Measurements from ENCODE around the gene CD3D.
"Not testable (repeated sequence)": the region's sequence is repeated elsewhere in the genome, so short reads cannot be mapped to it uniquely, and the experiment has no call there.

CD3D gene

DNA sequence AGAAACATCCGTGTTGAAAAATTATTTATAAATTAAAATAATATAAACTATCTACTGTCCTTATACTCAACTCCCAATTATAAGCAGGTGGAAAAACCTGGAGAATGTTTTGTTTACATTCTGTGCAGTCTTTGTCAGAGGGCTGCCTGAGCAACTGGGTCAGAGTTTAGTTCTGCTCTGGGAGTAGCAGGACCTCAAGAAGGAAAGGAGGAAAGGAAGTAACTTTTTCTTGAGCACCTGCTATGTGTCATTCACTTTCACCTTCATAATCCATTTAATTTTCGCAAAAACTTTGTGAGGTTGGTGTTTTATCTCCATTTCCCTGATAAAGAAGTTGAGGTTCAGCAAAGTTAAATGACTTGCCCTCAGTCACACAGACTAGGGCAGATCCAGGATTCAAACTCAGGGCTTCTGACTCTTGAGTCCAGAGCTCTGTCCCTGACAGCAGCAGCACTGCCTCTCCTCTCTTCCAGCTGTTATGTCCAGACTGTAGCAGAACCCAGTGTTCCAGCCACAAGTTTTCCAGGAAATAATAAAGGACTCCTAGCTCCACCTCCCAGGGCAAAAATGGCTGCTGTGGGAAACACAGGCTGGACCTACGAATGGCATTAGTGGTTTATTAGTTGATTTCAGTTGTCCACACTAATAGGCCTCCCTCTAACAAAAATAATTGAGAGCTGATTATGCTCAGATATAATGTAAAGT lies 31.6 kb downstream of the CD3D start:
- no peak for DNase-seq (ENCODE audit: extremely low spot score)
- CTCF ChIA-PET: interaction anchor here (1.0 to 2.7 kb wide), 11 partner anchors 8 to 103 kb away, joined by 3 to 12 read pairs (median 4); no protein-coding TSS in a partner anchor
- TF ChIP-seq CTCF (IDR thresholded peaks at IDR 0.05; ENCODE audit: control extremely low read depth, extremely low read depth, low read depth, missing control alignments): no peak
- POLR2A ChIA-PET: no interaction called here

- DNase-seq (ENCODE audit: extremely low spot score): no peak
- POLR2A ChIA-PET: no interaction called here
- CTCF ChIA-PET: interaction anchor here (1.0 to 2.7 kb wide), 4 partner anchors 10 to 51 kb away, joined by 3 to 12 read pairs (median 4); no protein-coding TSS in a partner anchor
- TF ChIP-seq CTCF (IDR thresholded peaks at IDR 0.05; ENCODE audit: control extremely low read depth, extremely low read depth, low read depth, missing control alignments): no peak
These were observed 32.2 kb downstream of the CD3D start for GRCh38 chr11:118310271-118310670.

DNA sequence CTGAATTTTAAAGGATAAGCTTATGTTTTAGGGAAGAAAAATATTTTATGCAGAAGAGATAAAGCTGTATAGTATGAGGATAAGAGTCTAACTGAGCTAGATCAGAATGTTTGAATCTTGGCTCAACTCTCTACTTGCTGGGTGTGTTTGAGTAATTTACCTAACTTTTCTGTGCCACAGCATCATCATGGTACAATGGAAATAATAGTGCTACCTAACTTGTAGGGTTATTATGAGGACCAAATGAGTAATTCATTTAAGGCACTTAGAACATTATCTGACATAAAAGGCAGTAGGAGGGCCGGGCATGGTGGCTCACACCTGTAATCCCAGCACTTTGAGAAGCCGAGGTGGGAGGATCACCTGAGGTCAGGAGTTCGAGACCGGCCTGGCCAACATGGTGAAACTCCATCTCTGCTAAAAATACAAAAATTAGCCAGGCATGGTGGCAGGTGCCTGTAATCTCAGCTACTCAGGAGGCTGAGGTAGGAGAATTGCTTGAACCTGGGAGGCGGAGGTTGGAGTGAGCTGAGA lies 33.4 kb downstream of the CD3D start:
- CTCF ChIA-PET: interaction anchor here (0.8 to 2.3 kb wide), 8 partner anchors 9 to 165 kb away, joined by 3 to 13 read pairs (median 4); no protein-coding TSS in a partner anchor
- DNase-seq (ENCODE audit: extremely low spot score); POLR2A ChIA-PET: not testable (repeated sequence)

- no peak for DNase-seq (ENCODE audit: extremely low spot score)
- ChIA-PET CTCF (no interaction called here), POLR2A (no interaction called here)
- TF ChIP-seq CTCF (IDR thresholded peaks at IDR 0.05; ENCODE audit: control extremely low read depth, extremely low read depth, low read depth, missing control alignments): no peak
These were observed 35.9 kb downstream of the CD3D start for GRCh38 chr11:118306556-118306955.

DNA sequence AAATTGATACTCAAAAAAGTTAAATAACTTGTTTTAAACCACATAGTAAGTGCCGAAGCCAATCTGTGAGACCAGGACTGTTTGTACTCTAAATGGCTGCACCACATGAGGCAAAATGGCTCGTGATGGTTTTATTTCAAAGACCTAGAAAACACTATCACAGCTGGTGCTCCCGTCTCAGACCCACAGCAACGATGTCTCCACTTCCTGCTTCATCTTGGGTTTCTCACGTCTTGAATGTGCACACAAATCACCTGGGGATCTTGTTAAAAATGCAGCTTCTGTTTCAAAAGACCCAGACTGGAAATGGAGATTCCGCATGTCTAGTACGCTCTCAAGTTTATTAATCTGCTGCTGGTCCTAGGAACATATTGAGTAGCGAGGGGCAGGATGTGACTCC lies 36.8 kb downstream of the CD3D start:
- no peak for DNase-seq (ENCODE audit: extremely low spot score)
- POLR2A ChIA-PET: no interaction called here
- no peak for TF ChIP-seq CTCF (IDR thresholded peaks at IDR 0.05; ENCODE audit: control extremely low read depth, extremely low read depth, low read depth, missing control alignments)
- CTCF ChIA-PET: interaction anchor here (0.7 to 1.2 kb wide), 4 partner anchors 9 to 40 kb away, joined by 3 to 6 read pairs (median 4); no protein-coding TSS in a partner anchor

- POLR2A ChIA-PET: no interaction called here
- no peak for DNase-seq (ENCODE audit: extremely low spot score)
- CTCF ChIA-PET: interaction anchor here (0.7 to 1.2 kb wide), 5 partner anchors 8 to 106 kb away, joined by 3 to 6 read pairs (median 3); no protein-coding TSS in a partner anchor
- no peak for TF ChIP-seq CTCF (IDR thresholded peaks at IDR 0.05; ENCODE audit: control extremely low read depth, extremely low read depth, low read depth, missing control alignments)
These were observed 37.8 kb downstream of the CD3D start, which contains the start of gene CD3E for GRCh38 chr11:118304568-118305248. TSS of gene CD3E (plus strand) at chr11:118304730. CDS start at chr11:118304953, 223 bp downstream.
